Melanocyte of skin (primary cell): ENCODE results near the gene COL24A1. TPM values are rescaled to one million over a fixed set of nuclear protein-coding genes. Genes with fewer than 3 reads are reported as not detected.

Experiments used
- small RNA-seq, 2 donors: library from RNA; depleted of rRNA; stranded (forward); fragments of <200 nt; gene quantifications; one replicate each; pipeline ENCODE3, GENCODE V24; 2012
- total RNA-seq, 2 donors: library from RNA; depleted of rRNA; stranded (reverse); fragments of >200 nt; gene quantifications; 2 replicates each; pipeline ENCODE4 v1.2.3, GENCODE V29; 2012

Gene COL24A1
- under 1 TPM; under 0.01 to 0.34 TPM for total RNA-seq

GRCh38 chr1:86156566-86157455 lies at the start of gene COL24A1:
TSS of gene COL24A1 (minus strand) at chr1:86156772. CDS start at chr1:86156396, 376 bp downstream.

GRCh38 chr1:85707990-85708828 lies 448.4 kb downstream of the COL24A1 start, which contains the start of gene ZNHIT6:
TSS of gene ZNHIT6 (minus strand) at chr1:85708433. CDS start at chr1:85708284, 149 bp downstream.

Small RNA genes lying within 50 kb of the gene (small RNA-seq; reads per million reads assigned to genes)
- gene RNA5SP51 = 0 reads per million in 2 donors

Other genes starting within 250 kb of the COL24A1 start
- 10 to 100 TPM; 30.3 to 32.6 TPM for gene ODF2L, start 239.6 kb upstream of the COL24A1 start, total RNA-seq